ENCODE data around the gene IGLL5. TPM values are rescaled to one million over a fixed set of nuclear protein-coding genes. Genes with fewer than 3 reads are reported as not detected.

IGLL5 gene
- total and polyA plus RNA-seq, 12 donors = 0.43 to 24.7 (median 1.8) TPM; not detected in 6

DNA sequence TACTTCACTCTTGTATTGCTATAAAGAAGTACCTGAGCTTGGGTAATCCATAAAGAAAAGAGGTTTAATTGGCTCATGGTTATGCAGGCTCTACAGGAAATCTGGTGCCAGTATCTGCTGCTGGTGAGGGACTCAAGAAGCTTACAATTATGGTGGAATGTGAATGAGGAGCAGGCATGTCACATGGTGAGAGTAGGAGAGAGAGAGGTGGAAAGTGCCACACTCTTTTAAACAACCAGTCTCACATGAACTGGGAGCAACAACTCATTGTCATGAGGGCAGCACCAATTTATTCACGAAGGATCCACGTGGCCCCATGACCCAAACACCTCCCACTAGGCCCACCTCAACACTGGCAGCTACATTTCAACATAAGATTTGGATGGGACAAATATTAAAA is 24.6 kb upstream of the IGLL5 start:
- no peak overlapping the region for H3K4me3 ChIP-seq
- no peaks in the 10 kb centered on the region for H3K4me1 ChIP-seq (replicated peaks in 1 of 2)
- DNase-seq = no peak
- 80 to 94% (median 83%) methylated on average over 2 of the region's 2 CpGs for WGBS, 4 donors
- intact Hi-C loops (cut with DNase I) = no loop called here
- H3K27me3 ChIP-seq = no peaks in the 10 kb centered on the region
- H3K9me3 ChIP-seq (replicated peaks in 1 of 3) = no peaks in the 10 kb centered on the region
- no peak overlapping the region for H3K27ac ChIP-seq
- H3K36me3 ChIP-seq (replicated peaks in 1 of 2) = no peaks in the 10 kb centered on the region
- TF ChIP-seq, protein P1, sequence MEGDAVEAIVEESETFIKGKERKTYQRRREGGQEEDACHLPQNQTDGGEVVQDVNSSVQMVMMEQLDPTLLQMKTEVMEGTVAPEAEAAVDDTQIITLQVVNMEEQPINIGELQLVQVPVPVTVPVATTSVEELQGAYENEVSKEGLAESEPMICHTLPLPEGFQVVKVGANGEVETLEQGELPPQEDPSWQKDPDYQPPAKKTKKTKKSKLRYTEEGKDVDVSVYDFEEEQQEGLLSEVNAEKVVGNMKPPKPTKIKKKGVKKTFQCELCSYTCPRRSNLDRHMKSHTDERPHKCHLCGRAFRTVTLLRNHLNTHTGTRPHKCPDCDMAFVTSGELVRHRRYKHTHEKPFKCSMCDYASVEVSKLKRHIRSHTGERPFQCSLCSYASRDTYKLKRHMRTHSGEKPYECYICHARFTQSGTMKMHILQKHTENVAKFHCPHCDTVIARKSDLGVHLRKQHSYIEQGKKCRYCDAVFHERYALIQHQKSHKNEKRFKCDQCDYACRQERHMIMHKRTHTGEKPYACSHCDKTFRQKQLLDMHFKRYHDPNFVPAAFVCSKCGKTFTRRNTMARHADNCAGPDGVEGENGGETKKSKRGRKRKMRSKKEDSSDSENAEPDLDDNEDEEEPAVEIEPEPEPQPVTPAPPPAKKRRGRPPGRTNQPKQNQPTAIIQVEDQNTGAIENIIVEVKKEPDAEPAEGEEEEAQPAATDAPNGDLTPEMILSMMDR (IDR thresholded peaks at IDR 0.05) = no peak
- no peak for TF ChIP-seq POLR2A (IDR thresholded peaks at IDR 0.05)

DNA sequence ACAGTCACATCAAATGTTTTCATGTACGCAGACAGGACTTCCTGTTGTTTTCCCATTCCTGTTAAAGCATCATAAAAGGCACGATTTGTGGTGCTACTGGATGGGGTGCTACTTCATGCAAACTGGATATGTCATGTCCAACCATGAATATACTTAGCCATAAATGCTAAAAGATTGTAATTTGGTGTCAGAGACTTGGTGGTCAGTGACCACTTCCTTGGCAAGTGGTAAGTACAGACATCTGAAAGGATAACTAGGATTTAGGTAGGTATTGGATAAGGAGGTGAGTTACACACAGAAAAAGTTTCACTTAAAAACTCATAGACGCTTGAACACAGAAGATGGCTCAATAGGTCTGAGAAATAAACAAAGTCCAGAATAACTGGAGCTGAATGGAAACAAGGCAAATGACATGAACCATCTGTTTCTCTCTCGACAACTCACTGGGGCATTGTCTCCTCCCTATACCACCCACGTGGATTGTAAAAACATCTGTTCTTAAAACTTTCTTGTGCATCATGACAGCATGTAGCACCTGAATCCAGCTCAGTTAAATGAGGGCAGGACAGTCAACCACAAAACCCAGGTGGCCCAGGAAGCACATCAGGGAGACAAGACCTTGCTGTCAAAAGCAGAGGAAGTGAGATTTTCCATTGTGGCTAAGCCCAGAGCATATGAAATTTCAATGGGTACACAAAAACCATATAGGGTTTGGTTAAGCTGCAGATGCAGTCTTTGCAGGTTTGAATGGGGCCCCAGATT is 22.1 kb upstream of the IGLL5 start:
- Histone ChIP-seq H3K4me1 (replicated peaks in 1 of 2) (no peaks in the 10 kb centered on the region), H3K27me3 (no peaks in the 10 kb centered on the region), H3K36me3 (replicated peaks in 1 of 2) (no peaks in the 10 kb centered on the region), H3K27ac (no peak overlapping the region), H3K9me3 (replicated peaks in 1 of 3) (no peaks in the 10 kb centered on the region), H3K4me3 (no peak overlapping the region)
- intact Hi-C loops (cut with DNase I) = no loop called here
- TF ChIP-seq POLR2A (IDR thresholded peaks at IDR 0.05) = no peak
- TF ChIP-seq, protein P1 (IDR thresholded peaks at IDR 0.05) = no peak
- DNase-seq = no peak
- 42 to 54% (median 53%) methylated on average over 5 of the region's 5 CpGs for WGBS, 4 donors

GRCh38 chr22:22866381-22867111 is 21.1 kb upstream of the IGLL5 start:
- no peaks in the 10 kb centered on the region for H3K36me3 ChIP-seq (replicated peaks in 1 of 2)
- 55 to 66% (median 58%) methylated on average over 7 to 8 of the region's 8 CpGs for WGBS, 4 donors
- H3K4me3 ChIP-seq = no peak overlapping the region
- H3K4me1 ChIP-seq (replicated peaks in 1 of 2) = no peaks in the 10 kb centered on the region
- no peak for TF ChIP-seq POLR2A (IDR thresholded peaks at IDR 0.05)
- TF ChIP-seq, protein P1 (IDR thresholded peaks at IDR 0.05) = no peak
- no peaks in the 10 kb centered on the region for H3K27me3 ChIP-seq
- no peaks in the 10 kb centered on the region for H3K9me3 ChIP-seq (replicated peaks in 1 of 3)
- DNase-seq = no peak
- H3K27ac ChIP-seq = no peak overlapping the region
- intact Hi-C loops (cut with DNase I) = no loop called here

DNA sequence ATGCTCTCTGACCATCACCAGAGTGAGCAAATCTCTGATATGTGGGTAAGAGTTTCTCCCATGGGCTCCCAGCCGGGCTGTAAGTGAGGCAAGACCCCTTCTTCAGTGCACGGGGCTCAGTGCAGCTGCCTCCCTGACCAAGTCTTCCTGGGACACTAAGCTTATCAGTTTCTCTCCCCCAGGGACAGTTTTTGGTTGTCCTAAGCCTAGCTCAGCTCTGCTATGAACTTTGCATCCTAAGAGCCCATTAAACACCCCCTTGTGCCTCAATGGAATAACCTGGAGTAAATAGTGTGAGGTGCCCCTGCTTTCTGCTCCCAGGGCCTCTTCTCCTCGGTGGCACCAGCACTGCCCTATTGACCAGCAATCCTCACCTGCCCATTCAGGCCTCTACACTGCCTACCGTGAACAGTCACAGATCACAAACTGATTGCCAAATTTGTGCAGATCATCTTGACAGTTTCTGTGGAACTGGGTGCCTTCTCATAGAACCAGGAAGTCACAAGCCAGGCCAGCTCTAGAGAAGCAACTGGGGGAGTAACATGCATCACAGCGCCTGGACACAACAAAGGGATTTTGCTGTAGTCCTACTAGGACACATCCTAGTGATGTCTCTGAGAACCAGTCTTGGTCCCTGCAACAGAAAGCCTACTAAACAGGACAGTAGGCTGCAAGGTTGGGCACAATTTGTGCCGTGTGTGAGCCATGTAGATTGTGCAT is 19.5 kb upstream of the IGLL5 start:
- no peak for TF ChIP-seq POLR2A (IDR thresholded peaks at IDR 0.05)
- TF ChIP-seq, protein P1 (IDR thresholded peaks at IDR 0.05) = no peak
- intact Hi-C loops (cut with DNase I) = no loop called here
- Histone ChIP-seq H3K4me3 (no peak overlapping the region), H3K27ac (no peak overlapping the region), H3K9me3 (replicated peaks in 1 of 3) (no peaks in the 10 kb centered on the region), H3K4me1 (replicated peaks in 1 of 2) (no peaks in the 10 kb centered on the region), H3K36me3 (replicated peaks in 1 of 2) (no peaks in the 10 kb centered on the region), H3K27me3 (no peaks in the 10 kb centered on the region)
- WGBS, 4 donors = 73 to 79% (median 76%) methylated on average over 6 of the region's 6 CpGs
- DNase-seq = peak in 1 of 7 donors; percentile 20
